Measurements from ENCODE around the gene PROM1. TPM values are rescaled to one million over a fixed set of nuclear protein-coding genes. Genes with fewer than 3 reads are reported as not detected.

Gene PROM1
- total RNA-seq, 1 donor from 2014 or later, result 36.9 TPM

- Mint-ChIP-seq H3K27me3 (ENCODE audit: unreplicated experiment) (no peaks in the 10 kb centered on the region), H3K9me3 (ENCODE audit: unreplicated experiment) (no peaks in the 10 kb centered on the region), H3K36me3 (ENCODE audit: unreplicated experiment) (peaks cover 10% of the 10 kb centered on the region), H3K4me3 (ENCODE audit: unreplicated experiment) (no peak overlapping the region), H3K4me1 (ENCODE audit: low read depth, unreplicated experiment) (peaks cover 3% of the 10 kb centered on the region), H3K27ac (ENCODE audit: unreplicated experiment) (no peak overlapping the region)
- TF ChIP-seq CTCF (IDR thresholded peaks at IDR 0.05; ENCODE audit: partially characterized antibody, unreplicated experiment), result no peak
- DNase-seq, result no peak
Measured at GRCh38 chr4:15964159-15964558, 119.7 kb downstream of the PROM1 start.

- no peaks in the 10 kb centered on the region for H3K9me3 Mint-ChIP-seq (ENCODE audit: unreplicated experiment)
Measured at GRCh38 chr4:15963576-15963975, 120.2 kb downstream of the PROM1 start.

GRCh38 chr4:15963001-15963451 lies 120.8 kb downstream of the PROM1 start, which contains the start of gene FGFBP2:
TSS of gene FGFBP2 (minus strand) at chr4:15963175. CDS start at chr4:15963129, 46 bp downstream.
- peak; percentile 66 for DNase-seq
- no peaks in the 10 kb centered on the region for H3K27me3 Mint-ChIP-seq (ENCODE audit: unreplicated experiment)
- no peak within 1 kb of the TSS for H3K27ac Mint-ChIP-seq (ENCODE audit: unreplicated experiment)

More at GRCh38 chr4:15963576-15963975, 120.2 kb downstream of the PROM1 start:
- H3K27ac Mint-ChIP-seq (ENCODE audit: unreplicated experiment), result no peak overlapping the region
- H3K4me1 Mint-ChIP-seq (ENCODE audit: low read depth, unreplicated experiment), result peaks cover 4% of the 10 kb centered on the region
- DNase-seq, result no peak
- peaks cover 10% of the 10 kb centered on the region for H3K36me3 Mint-ChIP-seq (ENCODE audit: unreplicated experiment)
- H3K4me3 Mint-ChIP-seq (ENCODE audit: unreplicated experiment), result no peak overlapping the region
- no peak for TF ChIP-seq CTCF (IDR thresholded peaks at IDR 0.05; ENCODE audit: partially characterized antibody, unreplicated experiment)
- H3K27me3 Mint-ChIP-seq (ENCODE audit: unreplicated experiment), result no peaks in the 10 kb centered on the region

GRCh38 chr4:15961781-15962510 lies 121.9 kb downstream of the PROM1 start:
- no peak for TF ChIP-seq CTCF (IDR thresholded peaks at IDR 0.05; ENCODE audit: partially characterized antibody, unreplicated experiment)
- H3K4me3 Mint-ChIP-seq (ENCODE audit: unreplicated experiment), result no peak overlapping the region

More at GRCh38 chr4:15963001-15963451, 120.8 kb downstream of the PROM1 start, which contains the start of gene FGFBP2:
- Mint-ChIP-seq H3K4me3 (ENCODE audit: unreplicated experiment) (no peak within 1 kb of the TSS), H3K4me1 (ENCODE audit: low read depth, unreplicated experiment) (peaks cover 10% of the 10 kb centered on the region), H3K9me3 (ENCODE audit: unreplicated experiment) (no peaks in the 10 kb centered on the region), H3K36me3 (ENCODE audit: unreplicated experiment) (peaks cover 10% of the 10 kb centered on the region)
- peak; percentile 37 for TF ChIP-seq CTCF (IDR thresholded peaks at IDR 0.05; ENCODE audit: partially characterized antibody, unreplicated experiment)

GRCh38 chr4:15958562-15958961 lies 125.3 kb downstream of the PROM1 start:
- TF ChIP-seq CTCF (IDR thresholded peaks at IDR 0.05; ENCODE audit: partially characterized antibody, unreplicated experiment), result no peak
- peaks cover under 1% of the 10 kb centered on the region for H3K9me3 Mint-ChIP-seq (ENCODE audit: unreplicated experiment)
- peaks cover 17% of the 10 kb centered on the region for H3K4me1 Mint-ChIP-seq (ENCODE audit: low read depth, unreplicated experiment)
- DNase-seq, result no peak
- H3K36me3 Mint-ChIP-seq (ENCODE audit: unreplicated experiment), result peaks cover 11% of the 10 kb centered on the region
- peaks cover 5% of the 10 kb centered on the region for H3K27me3 Mint-ChIP-seq (ENCODE audit: unreplicated experiment)
- H3K4me3 Mint-ChIP-seq (ENCODE audit: unreplicated experiment), result no peak overlapping the region
- H3K27ac Mint-ChIP-seq (ENCODE audit: unreplicated experiment), result peak overlapping the region; percentile 22

More at GRCh38 chr4:15961781-15962510, 121.9 kb downstream of the PROM1 start:
- no peak overlapping the region for H3K27ac Mint-ChIP-seq (ENCODE audit: unreplicated experiment)
- H3K9me3 Mint-ChIP-seq (ENCODE audit: unreplicated experiment), result no peaks in the 10 kb centered on the region
- no peak for DNase-seq
- peaks cover 12% of the 10 kb centered on the region for H3K4me1 Mint-ChIP-seq (ENCODE audit: low read depth, unreplicated experiment)
- H3K36me3 Mint-ChIP-seq (ENCODE audit: unreplicated experiment), result peaks cover 9% of the 10 kb centered on the region
- no peaks in the 10 kb centered on the region for H3K27me3 Mint-ChIP-seq (ENCODE audit: unreplicated experiment)

All from glutamatergic neuron (in vitro differentiated cells).